ENCODE data around the gene CHPT1. TPM values are rescaled to one million over a fixed set of nuclear protein-coding genes. Genes with fewer than 3 reads are reported as not detected.

Gene CHPT1
- total RNA-seq (2014; rRNA removed; shearing (Covaris generic)) = 45.6 and 61.7 TPM in 2 replicates

GRCh38 chr12:101697197-101697929 lies at the start of gene CHPT1:
Gene CHPT1 (plus strand): TSS chr12:101697640. CDS start chr12:101697862, 222 bp downstream.

DNA sequence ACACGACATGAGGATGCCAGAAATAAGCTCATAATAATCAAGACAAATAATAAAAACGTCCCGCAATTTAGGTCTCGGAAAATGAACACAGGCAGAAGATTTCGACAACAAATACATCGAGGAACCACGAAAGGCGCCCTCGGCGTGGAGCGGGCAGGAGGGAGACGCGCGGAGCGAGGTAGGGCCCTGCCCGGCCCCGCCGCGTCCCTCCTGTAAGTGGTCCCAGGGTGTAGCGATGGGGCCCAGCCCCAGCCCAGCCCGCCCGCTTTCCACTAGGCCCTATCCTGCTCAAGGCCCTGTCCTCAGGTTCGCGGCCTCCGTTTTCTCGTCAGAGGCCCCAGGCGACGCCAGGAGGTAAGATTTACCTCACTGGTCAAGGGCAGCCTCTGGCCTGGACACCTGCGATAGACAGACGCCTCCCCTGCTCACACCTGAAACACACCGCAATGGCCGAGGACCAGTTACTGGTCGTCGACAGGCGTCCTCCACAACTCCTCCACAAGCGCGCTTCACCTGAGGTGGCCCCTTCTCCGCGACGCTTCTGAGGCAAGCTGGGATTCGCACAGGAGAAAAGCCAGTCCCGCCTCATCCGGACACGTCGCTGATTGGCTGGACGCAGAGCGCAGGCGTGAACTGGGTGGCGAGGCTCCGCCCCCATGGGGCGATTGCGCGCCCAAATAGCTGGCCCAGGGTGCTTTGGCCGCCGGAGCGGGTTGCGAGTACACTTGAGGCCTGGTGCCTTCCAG lies 41.7 kb downstream of the CHPT1 start, which contains the start of gene SYCP3:
Gene SYCP3, minus strand, starts transcription at position 543 of the 746 bp plus-strand sequence. CDS start 1,527 bp downstream, outside the sequence.

Small RNA genes within 50 kb of the gene (small RNA-seq; reads per million reads assigned to genes)
- gene RNU6-101P (not detected), gene RNY1P16 (not detected)

Other genes with a start within 250 kb of the CHPT1 start
- not detected in 2 replicates for gene SPIC, start 222.3 kb upstream of the CHPT1 start, total RNA-seq (2014; rRNA removed; shearing (Covaris generic))
- gene MYBPC1, start 102.7 kb upstream of the CHPT1 start, total RNA-seq (2014; rRNA removed; shearing (Covaris generic)) = not detected in 2 replicates
- gene SYCP3, start 41.8 kb downstream of the CHPT1 start, total RNA-seq (2014; rRNA removed; shearing (Covaris generic)) = 0.08 TPM in 1 of 2 replicates, not detected in the other
- gene GNPTAB, start 133.3 kb downstream of the CHPT1 start, total RNA-seq (2014; rRNA removed; shearing (Covaris generic)) = 10.4 and 19.4 TPM in 2 replicates
- 3.3 and 4.8 TPM in 2 replicates for gene DRAM1, start 179.9 kb downstream of the CHPT1 start, total RNA-seq (2014; rRNA removed; shearing (Covaris generic))

Data from A375 (cell line).